ENCODE measurements around the gene CPB1.
"Not testable (repeated sequence)": the region's sequence is repeated elsewhere in the genome, so short reads cannot be mapped to it uniquely, and the experiment has no call there.

The CPB1 gene

GRCh38 chr3:148827585-148827984 is at the start of gene CPB1:
TSS of gene CPB1 (plus strand) at chr3:148827811. CDS start at chr3:148827824, 13 bp downstream.
- DNase-seq: no peak

GRCh38 chr3:148778926-148779325 is 48.7 kb upstream of the CPB1 start:
- no peak for DNase-seq

GRCh38 chr3:148785026-148785425 is 42.6 kb upstream of the CPB1 start:
- DNase-seq: not testable (repeated sequence)

- DNase-seq: not testable (repeated sequence)
Observed at GRCh38 chr3:148786159-148786558, 41.5 kb upstream of the CPB1 start.

- no peak for DNase-seq
Observed at GRCh38 chr3:148789146-148789545, 38.5 kb upstream of the CPB1 start.

- DNase-seq: no peak
Observed at GRCh38 chr3:148789906-148790305, 37.7 kb upstream of the CPB1 start.

GRCh38 chr3:148790370-148790769 is 37.2 kb upstream of the CPB1 start:
- no peak for DNase-seq

GRCh38 chr3:148790851-148791735 is 36.5 kb upstream of the CPB1 start:
- no peak for DNase-seq

GRCh38 chr3:148791920-148792319 is 35.7 kb upstream of the CPB1 start:
- DNase-seq: no peak

GRCh38 chr3:148792516-148792915 is 35.1 kb upstream of the CPB1 start:
- no peak for DNase-seq

- DNase-seq: no peak
Observed at GRCh38 chr3:148796799-148797198, 30.8 kb upstream of the CPB1 start.

GRCh38 chr3:148797795-148798194 is 29.8 kb upstream of the CPB1 start:
- no peak for DNase-seq

- no peak for DNase-seq
Observed at GRCh38 chr3:148800414-148800813, 27.2 kb upstream of the CPB1 start.

- no peak for DNase-seq
Observed at GRCh38 chr3:148809835-148810234, 17.8 kb upstream of the CPB1 start.

GRCh38 chr3:148815316-148816110 is 12.1 kb upstream of the CPB1 start:
- no peak for DNase-seq

GRCh38 chr3:148816427-148816826 is 11.2 kb upstream of the CPB1 start:
- no peak for DNase-seq

GRCh38 chr3:148816981-148817525 is 10.6 kb upstream of the CPB1 start:
- no peak for DNase-seq

GRCh38 chr3:148820361-148821245 is 7.0 kb upstream of the CPB1 start:
- no peak for DNase-seq

GRCh38 chr3:148823026-148823425 is 4.6 kb upstream of the CPB1 start:
- DNase-seq: no peak

- DNase-seq: no peak
Observed at GRCh38 chr3:148825476-148825875, 2.1 kb upstream of the CPB1 start.

GRCh38 chr3:148828136-148828690 is 602 bp downstream of the CPB1 start:
- no peak for DNase-seq

GRCh38 chr3:148829926-148830325 is 2.3 kb downstream of the CPB1 start:
- no peak for DNase-seq

Data from activated CD4-positive, alpha-beta T cell treated with anti-CD3 and anti-CD28 coated beads, Interleukin-2, amount 50 U/mL, for 4 hours (primary cell).